ENCODE data around the gene KLHL21. TPM values are rescaled to one million over a fixed set of nuclear protein-coding genes. Genes with fewer than 3 reads are reported as not detected.

The KLHL21 gene
- total and polyA plus RNA-seq, 9 of the 15 experiments (the other 6 are each of a cell fraction or from before 2014, with no cell fraction given) = 2.1 to 42.1 (median 17.5) TPM

GRCh38 chr1:6601923-6602668 is 573 bp downstream of the KLHL21 start (continued):
- no peak for TF ChIP-seq ZNF318 (IDR thresholded peaks at IDR 0.05; ENCODE audit: borderline replicate concordance in 1 of 2, low read depth in 1 of 2)
- TF ChIP-seq CBFA2T3 (IDR thresholded peaks at IDR 0.05) = no peak
- no peak for TF ChIP-seq PHF20 (IDR thresholded peaks at IDR 0.05; ENCODE audit: partially characterized antibody)
- no peak for TF ChIP-seq SMC3 (conservative IDR thresholded peaks at IDR 0.05; ENCODE audit: insufficient read depth, low read depth, low read length)
- TF ChIP-seq HNRNPUL1 (IDR thresholded peaks at IDR 0.05; ENCODE audit: low read length) = no peak
- TF ChIP-seq SAFB2 (IDR thresholded peaks at IDR 0.05; ENCODE audit: borderline replicate concordance, low read depth, low read length, severe bottlenecking) = no peak
- TF ChIP-seq, protein P1, sequence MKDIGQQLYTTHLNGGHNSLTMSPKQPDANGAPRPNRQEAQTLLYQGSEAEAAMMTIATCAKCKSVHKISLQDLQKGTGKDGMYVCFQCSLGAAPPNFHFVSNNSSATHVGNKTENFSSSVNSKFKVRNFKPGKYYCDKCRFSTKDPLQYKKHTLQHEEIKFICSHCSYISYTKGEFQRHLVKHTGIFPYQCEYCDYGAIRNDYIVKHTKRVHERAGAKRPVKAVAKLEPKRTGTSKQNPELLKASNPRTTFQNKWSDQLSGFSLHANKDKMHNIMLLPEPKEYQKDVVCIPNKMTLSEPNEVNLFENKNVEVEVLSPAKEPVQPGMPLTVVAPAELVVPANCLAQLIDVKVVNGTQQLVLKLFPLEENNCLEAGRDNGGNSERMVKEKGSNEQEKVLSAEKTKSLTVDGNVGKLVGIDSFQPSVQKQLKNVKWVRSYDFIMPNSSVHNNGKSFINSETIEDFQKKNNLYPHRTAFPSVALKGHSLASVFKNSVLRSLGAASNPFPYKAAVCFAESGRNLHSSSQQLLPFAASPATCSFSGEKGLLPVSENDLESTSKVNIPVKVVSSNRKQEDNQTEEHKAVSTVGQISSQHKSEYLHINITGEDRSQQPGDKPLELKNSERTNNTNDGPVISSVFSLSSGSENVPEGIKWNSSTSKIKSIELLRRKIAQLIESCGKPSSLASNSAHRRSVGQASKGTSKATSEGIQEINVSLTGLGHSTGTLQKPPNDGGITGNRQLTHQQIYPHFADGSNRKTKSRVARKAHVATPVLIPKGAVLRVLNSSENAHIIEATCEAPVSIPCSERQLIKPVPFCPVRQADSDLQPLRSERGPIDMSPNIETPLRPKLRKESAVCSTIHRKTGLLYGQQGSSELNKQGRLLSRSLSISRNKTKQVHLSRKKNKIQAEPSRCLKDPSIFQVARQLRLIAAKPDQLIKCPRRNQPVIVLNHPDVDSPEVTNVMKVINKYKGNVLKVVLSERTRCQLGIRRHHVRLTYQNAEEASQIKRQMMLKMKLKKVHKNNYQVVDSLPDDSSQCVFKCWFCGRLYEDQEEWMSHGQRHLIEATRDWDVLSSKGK (CRISPR knock-in tag; IDR thresholded peaks at IDR 0.05) = no peak
- TF ChIP-seq ATF2 (CRISPR knock-in tag; IDR thresholded peaks at IDR 0.05) = no peak
- TF ChIP-seq PHB2 (IDR thresholded peaks at IDR 0.05; ENCODE audit: low read depth) = no peak
- TF ChIP-seq C11orf30 (IDR thresholded peaks at IDR 0.05; ENCODE audit: low read depth) = no peak
